Astrocyte (in vitro differentiated cells and primary cell): ENCODE results near the gene TMEM258. TPM values are rescaled to one million over a fixed set of nuclear protein-coding genes. Genes with fewer than 3 reads are reported as not detected.

Experiments used
- DNase-seq: peaks from one replicate; pipeline ENCODE4 v3.0.0-alpha.2; 2010; ENCODE audit warnings: low read depth
- FAIRE-seq: peaks from 2 replicates; lab custom pipeline; 2011; peaks lifted over from hg19 to GRCh38; lab: Jason Lieb, UNC
- H2AFZ ChIP-seq: 2 replicates; pipeline ENCODE4 v1.6.0; 2012; ENCODE audit warnings: low read depth, low read length, inconsistent platforms
- H3K27ac ChIP-seq: 2 replicates; pipeline ENCODE4 v1.5.1; 2011; ENCODE audit warnings: low read depth, low read length, inconsistent platforms
- H3K27me3 ChIP-seq: 2 replicates; pipeline ENCODE4 v1.6.0; 2011; ENCODE audit warnings: low read length, inconsistent platforms; ENCODE audit not compliant: insufficient read depth
- H3K36me3 ChIP-seq: 2 replicates; pipeline ENCODE4 v1.5.1; 2011; ENCODE audit warnings: low read length, inconsistent platforms; ENCODE audit not compliant: insufficient read depth
- H3K4me1 ChIP-seq: 2 replicates; pipeline ENCODE4 v1.5.1; 2011; ENCODE audit warnings: low read length, inconsistent platforms; ENCODE audit not compliant: insufficient read depth
- H3K4me2 ChIP-seq: 2 replicates; pipeline ENCODE4 v1.6.0; 2012; ENCODE audit warnings: low read length, inconsistent platforms
- H3K4me3 ChIP-seq: 2 replicates; pipeline ENCODE4 v1.5.1; 2011; ENCODE audit warnings: low read depth, mild to moderate bottlenecking, low read length, inconsistent platforms; ENCODE audit not compliant: insufficient read depth
- H3K79me2 ChIP-seq: 2 replicates; pipeline ENCODE4 v1.6.0; 2012; ENCODE audit warnings: mild to moderate bottlenecking, low read length, inconsistent platforms; ENCODE audit not compliant: insufficient read depth
- H3K9ac ChIP-seq: 2 replicates; pipeline ENCODE4 v1.6.0; 2012; ENCODE audit warnings: mild to moderate bottlenecking, low read length, inconsistent platforms
- H3K9me3 ChIP-seq: 2 replicates; pipeline ENCODE4 v1.5.1; 2012; ENCODE audit warnings: low read depth, mild to moderate bottlenecking, low read length, inconsistent platforms; ENCODE audit not compliant: insufficient read depth
- H4K20me1 ChIP-seq: 2 replicates; pipeline ENCODE4 v1.6.0; 2012; ENCODE audit warnings: low read length, inconsistent platforms; ENCODE audit not compliant: insufficient read depth
- H3K27ac Mint-ChIP-seq: one replicate; pipeline ENCODE4 v1.8.0; 2021; ENCODE audit warnings: mild to moderate bottlenecking, mixed read lengths; ENCODE audit not compliant: unreplicated experiment
- H3K27me3 Mint-ChIP-seq: one replicate; pipeline ENCODE4 v1.8.0; 2021; ENCODE audit warnings: low read depth, mixed read lengths; ENCODE audit not compliant: unreplicated experiment
- H3K36me3 Mint-ChIP-seq: one replicate; pipeline ENCODE4 v1.8.0; 2021; ENCODE audit warnings: low read depth, mixed read lengths; ENCODE audit not compliant: unreplicated experiment
- H3K4me1 Mint-ChIP-seq: one replicate; pipeline ENCODE4 v1.8.0; 2021; ENCODE audit warnings: low read depth, mixed read lengths; ENCODE audit not compliant: unreplicated experiment
- H3K4me3 Mint-ChIP-seq: one replicate; pipeline ENCODE4 v1.8.0; 2021; ENCODE audit warnings: mild to moderate bottlenecking, moderate library complexity, mixed read lengths; ENCODE audit not compliant: unreplicated experiment
- H3K9me3 Mint-ChIP-seq: one replicate; pipeline ENCODE4 v1.8.0; 2021; ENCODE audit warnings: mild to moderate bottlenecking, mixed read lengths; ENCODE audit not compliant: unreplicated experiment
- CTCF ChIP-seq: IDR thresholded peaks from 2 replicates; pipeline ENCODE4 v1.5.1; 2011; ENCODE audit warnings: low read depth, mild to moderate bottlenecking, inconsistent platforms, low read length, moderate library complexity; ENCODE audit not compliant: insufficient read depth
- EZH2 ChIP-seq: IDR thresholded peaks from 2 replicates; pipeline ENCODE4 v1.6.1; 2012; ENCODE audit warnings: mild to moderate bottlenecking, low read length, inconsistent platforms; ENCODE audit not compliant: insufficient read depth
- total RNA-seq: library from RNA; stranded (reverse); gene quantifications from 2 replicates; pipeline ENCODE4 v1.2.1, GENCODE V29; 2021

Gene TMEM258
- total RNA-seq, 1 donor from 2014 or later: 98.6 TPM

- H3K27ac ChIP-seq: no peak overlapping the region
- H3K79me2 ChIP-seq: peaks cover 37% of the 10 kb centered on the region
- H3K4me1 Mint-ChIP-seq: peaks cover 22% of the 10 kb centered on the region
- H3K9me3 Mint-ChIP-seq: no peaks in the 10 kb centered on the region
- peaks cover 26% of the 10 kb centered on the region for H4K20me1 ChIP-seq
- DNase-seq (peak; percentile 26), FAIRE-seq (no peak)
- H3K27me3 Mint-ChIP-seq: no peaks in the 10 kb centered on the region
- H2AFZ ChIP-seq: no peak overlapping the region
- H3K4me3 ChIP-seq: no peak overlapping the region
- no peak overlapping the region for H3K4me3 Mint-ChIP-seq
- no peak overlapping the region for H3K4me2 ChIP-seq
- peaks cover 24% of the 10 kb centered on the region for H3K36me3 Mint-ChIP-seq
- peaks cover 24% of the 10 kb centered on the region for H3K36me3 ChIP-seq
- TF ChIP-seq EZH2 (no peak), CTCF (peak; percentile 59)
- peak overlapping the region; percentile 26 for H3K27ac Mint-ChIP-seq
- peaks cover 22% of the 10 kb centered on the region for H3K4me1 ChIP-seq
- H3K27me3 ChIP-seq: no peaks in the 10 kb centered on the region
- H3K9me3 ChIP-seq: no peaks in the 10 kb centered on the region
- H3K9ac ChIP-seq: no peak overlapping the region
Observed at GRCh38 chr11:61787928-61788491, 4.4 kb downstream of the TMEM258 start.

DNA sequence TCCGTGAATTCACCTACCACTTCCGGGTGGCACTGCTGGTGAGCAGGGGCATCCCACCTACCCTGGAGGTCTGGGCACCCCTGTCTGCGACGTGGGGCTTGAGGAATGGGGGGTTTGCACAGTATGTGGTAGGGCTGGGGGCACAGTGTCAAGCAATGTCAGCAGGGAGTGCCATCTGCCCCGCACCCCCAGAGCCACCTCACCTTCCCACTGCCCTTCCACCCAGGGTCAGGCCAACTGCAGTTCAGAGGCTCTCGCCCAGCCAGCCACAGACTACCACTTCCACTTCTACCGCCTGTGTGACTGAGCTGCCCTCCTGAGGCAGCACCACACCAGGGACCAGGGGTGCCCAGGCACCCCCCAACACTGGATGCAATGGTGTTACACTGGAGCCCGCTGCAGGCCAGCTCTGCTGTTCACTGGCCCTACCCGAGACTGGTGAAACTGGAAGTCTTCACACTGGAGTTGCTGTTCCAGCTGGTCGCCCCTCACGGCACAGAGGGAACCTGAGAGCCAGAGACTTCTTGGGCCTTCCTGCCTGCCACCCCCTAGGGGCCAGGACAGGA is 6.5 kb downstream of the TMEM258 start:
- H2AFZ ChIP-seq: no peak overlapping the region
- H3K4me1 ChIP-seq: peaks cover 16% of the 10 kb centered on the region
- Mint-ChIP-seq H3K4me1 (peaks cover 26% of the 10 kb centered on the region), H3K36me3 (peaks cover 24% of the 10 kb centered on the region), H3K27ac (no peak overlapping the region), H3K4me3 (peak overlapping the region; percentile 45), H3K9me3 (no peaks in the 10 kb centered on the region), H3K27me3 (no peaks in the 10 kb centered on the region)
- no peak overlapping the region for H3K4me3 ChIP-seq
- TF ChIP-seq EZH2 (no peak), CTCF (no peak)
- H3K27me3 ChIP-seq: no peaks in the 10 kb centered on the region
- no peak for FAIRE-seq
- H3K79me2 ChIP-seq: peaks cover 17% of the 10 kb centered on the region
- no peak overlapping the region for H3K4me2 ChIP-seq
- peaks cover 35% of the 10 kb centered on the region for H4K20me1 ChIP-seq
- H3K36me3 ChIP-seq: peaks cover 24% of the 10 kb centered on the region
- H3K27ac ChIP-seq: no peak overlapping the region
- no peak overlapping the region for H3K9ac ChIP-seq
- DNase-seq: no peak
- H3K9me3 ChIP-seq: no peaks in the 10 kb centered on the region

DNA sequence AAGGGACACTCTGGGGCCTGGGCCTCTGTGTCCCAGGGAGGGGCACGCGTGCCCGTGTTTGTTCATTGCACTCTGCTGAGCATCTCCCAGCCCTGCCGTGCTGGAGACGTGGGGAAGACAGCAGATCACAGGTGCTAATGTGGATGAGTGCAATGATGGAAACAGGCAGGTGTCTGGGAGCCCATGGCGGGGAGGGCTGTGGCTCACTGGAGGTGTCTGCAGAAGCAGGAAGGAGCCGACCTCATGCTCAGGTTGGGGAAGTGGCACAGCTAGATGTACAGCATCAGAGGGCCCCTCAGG is 7.9 kb downstream of the TMEM258 start:
- Mint-ChIP-seq H3K4me3 (no peak overlapping the region), H3K36me3 (peaks cover 20% of the 10 kb centered on the region), H3K4me1 (peaks cover 26% of the 10 kb centered on the region), H3K27me3 (no peaks in the 10 kb centered on the region), H3K27ac (peak overlapping the region; percentile 88), H3K9me3 (no peaks in the 10 kb centered on the region)
- TF ChIP-seq EZH2 (no peak), CTCF (no peak)
- Histone ChIP-seq H4K20me1 (peaks cover 35% of the 10 kb centered on the region), H3K9ac (peak overlapping the region; percentile 10), H3K79me2 (peaks cover 4% of the 10 kb centered on the region), H2AFZ (no peak overlapping the region), H3K27ac (peak overlapping the region; percentile 27), H3K27me3 (no peaks in the 10 kb centered on the region), H3K4me2 (no peak overlapping the region), H3K4me3 (no peak overlapping the region), H3K4me1 (peaks cover 16% of the 10 kb centered on the region), H3K36me3 (peaks cover 18% of the 10 kb centered on the region), H3K9me3 (no peaks in the 10 kb centered on the region)
- DNase-seq (no peak), FAIRE-seq (no peak)
